Measurements from ENCODE around the gene NT5C3A.

The NT5C3A gene

GRCh38 chr7:33089142-33089541 lies 26.6 kb upstream of the NT5C3A start:
- no peak for DNase-seq (ENCODE audit: low read depth)
- H3K4me3 ChIP-seq (ENCODE audit: low read depth, low read length), result no peak overlapping the region
- TF ChIP-seq, protein P1, sequence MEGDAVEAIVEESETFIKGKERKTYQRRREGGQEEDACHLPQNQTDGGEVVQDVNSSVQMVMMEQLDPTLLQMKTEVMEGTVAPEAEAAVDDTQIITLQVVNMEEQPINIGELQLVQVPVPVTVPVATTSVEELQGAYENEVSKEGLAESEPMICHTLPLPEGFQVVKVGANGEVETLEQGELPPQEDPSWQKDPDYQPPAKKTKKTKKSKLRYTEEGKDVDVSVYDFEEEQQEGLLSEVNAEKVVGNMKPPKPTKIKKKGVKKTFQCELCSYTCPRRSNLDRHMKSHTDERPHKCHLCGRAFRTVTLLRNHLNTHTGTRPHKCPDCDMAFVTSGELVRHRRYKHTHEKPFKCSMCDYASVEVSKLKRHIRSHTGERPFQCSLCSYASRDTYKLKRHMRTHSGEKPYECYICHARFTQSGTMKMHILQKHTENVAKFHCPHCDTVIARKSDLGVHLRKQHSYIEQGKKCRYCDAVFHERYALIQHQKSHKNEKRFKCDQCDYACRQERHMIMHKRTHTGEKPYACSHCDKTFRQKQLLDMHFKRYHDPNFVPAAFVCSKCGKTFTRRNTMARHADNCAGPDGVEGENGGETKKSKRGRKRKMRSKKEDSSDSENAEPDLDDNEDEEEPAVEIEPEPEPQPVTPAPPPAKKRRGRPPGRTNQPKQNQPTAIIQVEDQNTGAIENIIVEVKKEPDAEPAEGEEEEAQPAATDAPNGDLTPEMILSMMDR (IDR thresholded peaks at IDR 0.05; ENCODE audit: low read depth, low read length, missing control alignments), result no peak

DNA sequence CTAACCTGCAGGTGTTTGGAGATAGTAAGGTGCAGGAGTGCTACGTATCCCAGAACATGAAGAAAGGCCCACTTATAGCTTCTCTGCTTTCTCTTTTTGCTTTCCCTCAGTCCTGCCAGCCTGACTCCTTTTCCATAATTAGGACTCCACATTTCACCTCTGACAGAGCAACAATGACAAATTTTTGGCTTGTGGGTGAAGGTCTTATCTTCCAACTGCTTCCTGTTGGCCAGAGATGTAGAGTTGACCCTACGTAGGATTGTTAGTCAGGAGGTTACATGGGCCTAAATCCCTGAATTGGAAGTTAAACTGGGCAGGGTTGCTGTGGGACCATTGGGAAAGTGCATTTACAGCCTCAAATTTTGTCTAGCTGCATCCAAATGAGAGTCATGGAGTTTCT lies 25.3 kb upstream of the NT5C3A start:
- TF ChIP-seq, protein P1 (IDR thresholded peaks at IDR 0.05; ENCODE audit: low read depth, low read length, missing control alignments), result no peak

GRCh38 chr7:33087356-33087755 lies 24.8 kb upstream of the NT5C3A start:
- TF ChIP-seq, protein P1 (IDR thresholded peaks at IDR 0.05; ENCODE audit: low read depth, low read length, missing control alignments), result no peak
- no peak overlapping the region for H3K4me3 ChIP-seq (ENCODE audit: low read depth, low read length)
- no peak for DNase-seq (ENCODE audit: low read depth)

More for the DNA sequence above, 25.3 kb upstream of the NT5C3A start:
- DNase-seq (ENCODE audit: low read depth), result no peak
- no peak overlapping the region for H3K4me3 ChIP-seq (ENCODE audit: low read depth, low read length)

DNA sequence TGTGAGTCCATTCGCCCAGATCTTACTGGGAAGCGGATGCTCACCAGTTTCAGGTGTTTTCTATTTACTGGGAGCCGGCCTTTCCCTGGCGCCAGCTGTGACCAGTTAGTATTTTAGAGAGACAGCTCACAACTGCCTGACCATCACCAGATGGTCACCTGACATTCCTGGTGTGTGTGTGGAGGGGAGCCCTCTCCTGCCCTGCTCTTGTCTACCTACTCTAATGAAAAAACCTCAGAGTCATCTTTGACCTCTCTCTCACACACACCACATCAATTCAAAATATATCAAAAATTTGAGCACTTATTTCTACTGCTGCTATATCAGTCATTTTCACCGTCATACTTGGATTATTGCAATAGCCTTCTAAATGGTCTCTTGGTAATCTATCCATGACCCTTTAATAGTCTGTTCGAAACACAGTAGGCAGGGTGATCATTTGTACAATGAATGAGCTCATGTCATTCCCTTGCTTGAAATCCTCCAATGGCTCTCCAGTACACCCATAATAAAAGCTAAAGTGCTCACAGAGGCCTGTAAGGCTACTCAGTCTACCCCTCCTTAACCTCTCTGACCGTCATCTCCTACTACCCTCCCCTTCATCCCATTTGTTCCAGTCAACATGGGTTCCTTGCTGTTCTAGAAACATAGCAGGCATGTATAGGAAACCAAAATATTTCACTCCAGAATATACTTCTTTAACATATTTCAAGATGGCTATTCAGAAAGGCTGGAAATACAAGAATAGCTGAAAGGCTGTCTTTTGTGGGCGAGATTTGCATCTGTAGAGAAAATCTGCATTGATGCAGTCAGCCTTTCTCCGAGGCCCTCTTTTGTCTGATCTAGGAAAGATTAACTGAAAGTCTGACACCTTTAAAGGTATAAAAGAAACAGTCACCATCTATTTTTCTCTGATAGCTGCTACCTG lies 17.5 kb upstream of the NT5C3A start:
- DNase-seq (ENCODE audit: low read depth), result no peak
- H3K4me3 ChIP-seq (ENCODE audit: low read depth, low read length), result no peak overlapping the region
- TF ChIP-seq, protein P1 (IDR thresholded peaks at IDR 0.05; ENCODE audit: low read depth, low read length, missing control alignments), result no peak

- TF ChIP-seq, protein P1 (IDR thresholded peaks at IDR 0.05; ENCODE audit: low read depth, low read length, missing control alignments), result no peak
- no peak for DNase-seq (ENCODE audit: low read depth)
- no peak overlapping the region for H3K4me3 ChIP-seq (ENCODE audit: low read depth, low read length)
Observed at GRCh38 chr7:33079096-33079495, 16.5 kb upstream of the NT5C3A start.

GRCh38 chr7:33076737-33077136 lies 14.2 kb upstream of the NT5C3A start:
- TF ChIP-seq, protein P1 (IDR thresholded peaks at IDR 0.05; ENCODE audit: low read depth, low read length, missing control alignments), result no peak
- DNase-seq (ENCODE audit: low read depth), result no peak
- H3K4me3 ChIP-seq (ENCODE audit: low read depth, low read length), result no peak overlapping the region

Data from GM12864 (cell line).